ENCODE data around the gene KIF5A.

KIF5A gene

DNA sequence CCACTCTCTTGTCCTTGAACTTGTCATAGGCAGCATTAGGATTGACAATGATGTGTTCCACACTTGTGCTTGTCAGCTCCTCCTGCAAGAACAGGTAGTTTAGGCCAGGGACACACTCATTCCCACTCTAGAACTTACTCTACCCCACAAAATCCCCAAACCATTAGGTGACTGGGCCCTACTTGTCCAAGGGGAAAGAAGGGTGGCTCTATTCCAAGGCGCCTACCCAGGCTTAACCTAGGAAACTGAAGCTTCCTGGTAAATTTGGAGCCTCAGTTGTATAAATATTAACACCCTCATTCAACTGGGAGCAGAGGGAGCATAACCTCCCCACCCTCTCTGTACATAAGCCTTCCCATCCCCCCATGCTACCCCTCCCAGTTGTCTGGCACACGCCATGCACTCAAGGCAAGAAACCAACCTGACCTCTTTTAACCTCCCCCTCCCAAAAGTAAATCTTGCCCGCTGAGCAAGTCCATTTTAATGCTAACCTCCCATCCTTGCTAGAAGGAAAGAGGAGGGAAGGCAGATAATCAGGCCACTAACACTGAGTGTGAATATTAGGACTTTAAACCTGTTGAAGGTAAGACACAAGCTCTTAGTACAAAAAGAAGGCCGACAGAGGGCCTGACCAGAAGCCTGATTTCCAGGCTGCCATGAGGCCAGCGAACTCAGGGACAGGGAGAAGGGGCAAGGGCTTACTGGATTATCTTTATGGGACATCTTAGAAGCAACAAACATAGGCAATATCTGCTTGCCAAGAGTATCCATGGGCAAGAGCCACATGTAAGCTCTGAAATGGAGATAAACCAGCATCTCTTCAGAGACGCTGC lies 13.9 kb upstream of the KIF5A start:
- DNase-seq = no peak

DNA sequence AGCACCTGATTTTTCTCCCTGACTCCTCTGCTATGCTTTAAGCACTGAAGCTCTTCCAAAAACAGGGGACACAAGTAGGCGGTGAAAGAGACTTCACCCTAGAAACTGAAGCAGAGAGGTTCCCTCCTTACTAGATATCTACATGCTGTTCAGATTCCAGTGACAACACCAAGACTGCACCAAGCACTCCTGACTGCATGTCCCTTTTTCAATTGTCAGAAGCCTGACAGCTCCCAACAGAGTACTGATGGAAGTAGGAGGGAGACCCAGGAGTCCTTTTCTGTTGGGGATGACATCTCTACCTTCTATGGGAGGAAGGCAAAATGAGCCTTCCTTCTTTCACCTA lies 13.3 kb upstream of the KIF5A start:
- no peak for DNase-seq

DNA sequence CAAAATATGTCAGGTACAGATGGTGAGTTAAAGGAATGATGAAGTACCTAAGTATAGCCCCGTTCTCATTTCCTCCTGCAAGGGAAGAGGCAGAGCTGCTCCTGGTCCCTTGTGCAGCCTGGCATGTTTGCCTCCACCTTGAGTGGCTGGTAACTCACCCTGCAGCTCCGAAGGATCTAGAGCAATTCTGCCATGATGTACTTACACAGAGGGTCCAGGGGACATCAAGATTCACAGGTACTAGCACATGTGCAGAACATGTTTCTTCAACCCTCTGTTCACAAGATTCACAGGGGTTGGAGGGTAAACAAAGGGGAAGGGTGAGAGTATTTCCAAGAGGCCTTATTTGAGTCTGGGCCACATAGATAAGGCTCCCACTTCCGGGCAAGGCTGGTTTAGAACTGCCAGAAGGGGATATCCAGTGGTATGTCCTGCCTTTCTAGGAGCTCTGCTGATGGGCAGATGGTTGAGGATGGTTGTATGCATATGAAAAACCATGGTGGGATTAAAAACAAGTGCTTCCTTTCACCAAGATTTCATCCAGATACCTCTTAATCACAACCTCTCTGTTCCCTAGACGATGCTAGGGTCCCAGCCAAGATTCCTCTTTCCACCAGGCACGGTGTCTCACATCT lies 10.6 kb upstream of the KIF5A start:
- no peak for DNase-seq

DNA sequence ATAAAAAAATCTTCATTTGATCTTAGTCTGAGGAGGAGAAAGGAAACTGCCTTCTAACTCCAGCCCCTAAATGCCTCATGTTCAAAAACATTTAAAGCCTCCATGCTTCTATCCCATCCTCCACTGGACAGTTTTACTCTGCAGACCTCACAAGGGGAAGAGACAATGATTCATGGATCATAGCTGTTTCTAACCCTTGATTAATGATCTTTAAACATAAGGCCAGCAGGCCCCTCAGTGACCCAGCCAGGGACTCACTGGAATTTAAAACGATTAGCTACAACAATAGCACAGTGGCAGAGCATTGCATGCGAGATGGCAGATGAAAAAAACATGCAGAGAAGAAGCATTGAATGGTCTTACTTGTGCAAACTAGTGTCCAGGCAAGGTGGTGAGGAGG lies 8.8 kb upstream of the KIF5A start:
- no peak for DNase-seq

DNA sequence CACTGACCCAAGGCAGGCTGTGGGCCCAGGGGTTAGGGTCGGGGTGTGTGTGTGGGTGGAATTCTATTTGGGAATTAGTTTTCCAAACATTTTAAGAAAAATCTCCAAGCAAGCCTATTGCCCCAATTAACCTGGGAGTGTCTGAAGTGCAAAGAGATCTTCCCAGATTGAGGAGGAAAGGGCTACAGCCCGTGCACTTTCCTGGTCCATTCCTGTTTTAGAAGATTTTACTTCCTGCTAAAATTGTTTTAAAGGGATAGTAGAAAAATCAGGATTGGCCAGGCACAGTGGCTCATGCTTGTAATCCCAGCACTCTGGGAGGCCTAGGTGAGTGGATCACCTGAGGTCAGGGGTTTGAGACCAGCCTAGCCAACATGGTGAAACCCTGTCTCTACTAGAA lies 8.1 kb upstream of the KIF5A start:
- DNase-seq = no peak

DNA sequence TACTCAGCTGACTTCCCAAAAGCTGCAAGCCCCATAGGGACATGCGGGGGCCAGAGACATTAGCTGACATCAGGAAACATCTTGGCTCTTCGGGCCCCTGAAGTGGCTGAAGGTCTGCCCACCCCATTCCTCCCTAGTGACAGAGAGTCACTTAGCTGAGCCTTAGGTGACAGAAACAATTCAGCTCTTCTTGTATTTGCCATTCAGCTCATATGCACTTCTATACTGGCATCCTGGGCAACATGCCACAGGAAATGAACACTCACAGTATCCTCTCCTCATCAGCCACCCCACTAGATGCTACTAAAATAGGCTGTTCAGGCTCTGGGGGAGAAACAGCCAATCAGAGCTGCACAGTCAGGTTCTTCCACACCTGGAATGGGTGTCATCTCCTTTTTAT lies 6.3 kb upstream of the KIF5A start:
- DNase-seq = no peak

DNA sequence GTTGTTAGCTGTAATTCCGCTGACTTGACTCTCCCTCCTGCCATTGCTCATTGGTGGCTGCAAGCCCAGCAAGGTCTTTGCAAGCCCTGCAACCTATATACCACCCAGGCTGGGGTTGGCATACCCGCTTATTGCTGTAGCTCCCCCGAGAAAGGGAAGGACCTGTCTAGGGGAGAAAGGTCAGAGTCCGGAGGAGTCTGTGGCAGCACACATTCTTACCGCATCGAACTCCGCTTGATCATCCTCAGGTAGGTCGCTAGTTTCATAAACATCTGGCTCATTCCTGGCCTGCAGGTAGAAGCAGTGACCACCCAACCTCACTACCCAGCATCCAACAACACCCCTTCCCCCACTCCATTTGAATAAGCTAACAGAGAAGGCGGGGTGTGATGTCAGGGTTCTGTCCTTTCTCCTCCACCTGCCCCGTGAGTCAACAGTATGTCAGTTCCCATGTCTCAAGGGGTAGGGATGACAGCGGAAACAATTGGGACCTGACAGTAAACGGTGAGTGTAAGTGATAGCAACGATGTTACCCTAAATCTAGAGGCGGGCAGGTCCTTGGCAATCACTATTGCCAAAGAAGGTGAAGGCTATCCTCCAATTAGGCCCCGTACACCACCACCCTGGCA lies 3.9 kb upstream of the KIF5A start:
- DNase-seq = no peak

DNA sequence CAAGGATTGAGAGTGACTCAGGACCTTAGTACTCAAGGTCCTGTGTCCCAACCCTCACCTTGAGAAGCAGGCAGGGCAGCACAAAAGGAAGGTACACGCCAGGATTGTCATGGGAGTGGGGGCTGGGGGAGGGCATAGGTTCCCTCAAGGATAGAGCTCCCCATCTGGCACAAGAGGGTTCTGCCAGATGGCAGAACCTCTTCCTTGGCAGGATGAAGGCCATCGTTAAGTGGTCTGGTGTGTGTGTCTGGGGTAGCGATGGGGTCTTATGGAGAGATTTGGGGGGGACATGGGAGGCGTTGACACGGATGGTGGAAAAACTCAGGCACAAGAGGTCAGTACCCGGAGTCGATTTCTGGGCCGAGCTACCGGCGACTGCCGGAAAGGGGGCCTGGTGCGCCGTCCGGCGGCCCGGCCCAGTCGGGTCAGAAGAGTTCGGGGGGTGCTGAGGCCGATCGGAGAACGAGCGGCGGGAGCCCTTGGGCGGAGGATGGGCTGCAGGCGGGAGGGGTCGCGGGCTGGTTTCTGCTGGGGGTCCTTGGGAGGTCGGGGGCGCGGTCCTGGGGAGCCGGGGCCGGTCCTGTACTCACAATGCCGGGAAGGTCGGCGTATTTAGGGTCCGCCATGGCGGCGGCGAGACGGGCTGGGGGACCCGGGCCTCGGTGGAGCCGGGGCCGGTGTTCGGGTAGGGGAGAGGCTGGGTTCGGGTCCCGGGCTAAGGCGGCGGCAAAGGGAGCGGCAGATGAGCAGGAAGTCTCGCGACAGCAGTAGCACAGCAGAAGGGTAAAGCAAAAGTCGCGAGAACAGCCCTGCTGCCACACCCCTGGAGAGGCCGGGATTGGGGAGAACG lies 3.2 kb upstream of the KIF5A start, which contains the start of gene DCTN2:
DCTN2 (minus strand) TSS at position 755 of the 850 bp plus-strand sequence; CDS start at position 626, 129 bp downstream.
- peak; percentile 84 for DNase-seq

DNA sequence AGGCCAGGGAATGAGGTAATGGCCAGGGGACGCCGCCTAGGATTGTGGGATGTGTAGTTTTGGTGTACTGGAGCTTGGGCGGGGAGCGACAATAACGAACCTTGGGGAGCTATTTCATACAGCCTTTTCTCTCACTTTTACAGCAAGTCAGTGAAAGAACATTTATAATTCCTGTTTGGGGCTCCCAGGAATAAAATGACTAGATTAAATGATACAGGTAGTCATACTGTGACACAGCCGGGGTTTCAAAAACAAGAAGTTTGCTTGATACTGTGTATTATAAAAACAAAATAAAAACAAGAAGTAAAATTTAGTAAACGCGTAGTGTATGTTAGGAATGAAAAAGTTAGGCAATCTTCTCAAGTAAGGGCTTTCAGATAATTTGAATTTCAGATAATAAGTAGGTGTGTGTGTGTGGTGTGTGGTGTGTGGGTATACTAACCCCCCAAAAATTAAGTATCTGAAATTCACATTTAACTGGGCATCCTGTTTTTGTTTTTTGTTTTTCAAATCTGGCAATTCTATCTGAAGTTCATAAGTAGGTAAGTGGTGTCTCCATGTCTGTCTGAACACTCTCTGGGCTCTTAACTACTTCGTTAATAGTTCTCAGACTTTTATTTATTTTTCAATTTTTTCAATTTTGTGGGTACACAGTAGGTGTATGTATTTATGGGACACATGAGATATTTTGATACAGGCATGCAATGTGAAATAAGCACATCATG lies 2.4 kb upstream of the KIF5A start:
- DNase-seq = no peak

DNA sequence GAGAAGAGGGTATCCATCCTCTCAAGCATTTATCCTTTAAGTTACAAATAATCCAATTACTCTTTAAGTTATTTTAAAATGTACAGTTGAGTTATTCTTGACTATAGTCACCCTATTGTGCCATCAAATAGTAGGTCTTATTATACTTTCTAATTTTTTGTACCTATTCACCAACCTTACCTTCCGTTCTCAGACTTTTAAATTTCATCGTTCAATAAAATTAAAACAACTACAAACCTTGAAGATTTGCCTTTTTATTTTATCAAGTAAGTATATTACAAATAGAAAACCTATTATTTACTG lies 1.9 kb upstream of the KIF5A start:
- DNase-seq = no peak

DNA sequence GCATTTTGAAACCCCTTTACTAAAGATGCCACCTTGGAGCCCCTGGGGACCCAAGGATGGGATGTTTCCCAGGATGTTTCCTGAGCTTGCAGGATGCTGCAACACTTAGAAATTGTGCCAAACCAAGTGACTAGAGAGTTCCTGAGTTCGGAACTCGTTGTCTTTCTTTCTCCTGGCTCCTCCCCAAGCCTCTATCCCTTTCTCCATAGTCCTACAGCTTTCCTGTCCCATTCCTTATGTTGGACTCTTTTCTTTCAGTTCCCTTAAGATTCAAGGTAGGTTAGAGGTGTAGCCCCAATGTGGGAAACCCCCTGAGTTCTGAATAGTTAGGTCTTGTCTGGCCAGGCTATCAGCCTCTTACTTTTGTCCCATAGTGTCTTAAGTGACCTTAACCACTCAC lies 1.4 kb upstream of the KIF5A start:
- DNase-seq = no peak

DNA sequence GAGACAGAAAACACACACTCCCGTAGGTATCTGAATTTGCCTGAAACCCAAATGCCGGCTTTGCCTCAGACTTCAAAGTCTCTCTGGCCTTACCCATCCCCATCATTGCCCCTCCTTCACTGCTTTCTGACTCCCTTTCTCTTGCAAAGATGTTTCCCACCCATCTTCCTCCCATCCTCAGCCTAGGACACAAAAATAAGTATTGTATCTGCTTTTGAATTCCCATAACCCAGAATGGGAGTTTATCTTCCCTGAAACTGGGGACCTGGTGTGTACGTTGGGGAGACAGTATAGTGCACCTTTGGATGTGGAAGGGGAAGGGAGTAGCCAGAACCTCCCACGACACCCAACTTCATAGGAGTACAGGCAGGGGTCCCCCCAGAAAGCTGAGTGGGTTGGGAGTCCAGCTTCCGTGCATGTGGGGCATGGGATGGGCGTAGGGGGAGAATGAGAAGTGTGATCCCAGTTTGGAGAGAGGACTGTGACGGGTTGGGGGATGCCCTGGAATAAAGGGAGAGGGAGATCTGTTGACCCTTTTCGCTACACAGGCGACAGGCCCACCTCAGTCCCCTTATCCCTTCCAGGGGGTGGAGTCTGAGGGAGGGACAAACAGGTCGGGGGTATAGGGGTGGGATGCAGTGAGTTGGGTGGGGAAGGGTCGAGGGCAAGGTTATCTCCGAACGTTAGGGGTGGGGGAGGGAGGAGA lies 488 bp upstream of the KIF5A start:
- DNase-seq = no peak

DNA sequence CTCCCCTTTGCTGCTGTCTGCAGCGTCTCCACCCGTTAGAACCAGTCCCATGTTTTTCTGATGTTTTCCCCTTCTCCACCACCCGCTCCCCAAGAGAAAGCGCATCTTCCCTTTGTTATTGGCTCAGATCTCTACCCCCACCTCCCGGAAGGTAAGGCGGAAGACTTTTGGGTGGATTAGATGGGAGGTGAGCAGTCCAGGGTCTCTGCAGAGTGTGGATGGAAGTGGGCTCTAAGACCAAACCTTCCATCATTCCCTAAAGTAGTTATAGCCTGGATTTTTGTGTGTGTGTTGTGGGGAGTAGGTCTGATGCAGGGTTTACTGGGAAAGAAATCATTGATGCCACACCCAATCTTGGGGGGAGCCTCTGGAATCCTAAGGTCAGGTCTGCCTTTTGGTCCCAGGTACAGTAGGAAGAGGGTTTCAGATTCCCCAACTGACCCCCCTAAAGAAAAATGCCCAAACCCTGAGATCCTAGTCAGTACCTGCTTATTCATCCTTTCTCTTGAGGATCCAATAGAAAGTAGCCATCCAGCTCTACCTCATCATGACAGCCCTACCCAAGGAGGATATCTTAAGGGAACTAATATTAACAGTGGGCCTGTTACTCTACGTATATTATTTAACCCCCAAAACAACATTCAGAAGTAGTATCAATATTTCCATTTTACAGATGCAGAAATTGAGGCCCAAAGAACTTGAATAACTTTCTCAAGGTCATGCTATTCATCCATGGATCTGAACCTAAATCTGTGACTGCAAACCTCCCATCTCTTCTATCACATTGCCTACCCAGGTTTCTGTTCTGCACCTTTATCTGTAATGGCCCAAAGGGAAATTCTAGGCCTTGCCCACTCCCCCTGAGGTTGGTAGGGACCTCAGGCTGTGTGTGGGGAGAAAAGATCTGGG lies 1.1 kb downstream of the KIF5A start:
- DNase-seq = no peak

DNA sequence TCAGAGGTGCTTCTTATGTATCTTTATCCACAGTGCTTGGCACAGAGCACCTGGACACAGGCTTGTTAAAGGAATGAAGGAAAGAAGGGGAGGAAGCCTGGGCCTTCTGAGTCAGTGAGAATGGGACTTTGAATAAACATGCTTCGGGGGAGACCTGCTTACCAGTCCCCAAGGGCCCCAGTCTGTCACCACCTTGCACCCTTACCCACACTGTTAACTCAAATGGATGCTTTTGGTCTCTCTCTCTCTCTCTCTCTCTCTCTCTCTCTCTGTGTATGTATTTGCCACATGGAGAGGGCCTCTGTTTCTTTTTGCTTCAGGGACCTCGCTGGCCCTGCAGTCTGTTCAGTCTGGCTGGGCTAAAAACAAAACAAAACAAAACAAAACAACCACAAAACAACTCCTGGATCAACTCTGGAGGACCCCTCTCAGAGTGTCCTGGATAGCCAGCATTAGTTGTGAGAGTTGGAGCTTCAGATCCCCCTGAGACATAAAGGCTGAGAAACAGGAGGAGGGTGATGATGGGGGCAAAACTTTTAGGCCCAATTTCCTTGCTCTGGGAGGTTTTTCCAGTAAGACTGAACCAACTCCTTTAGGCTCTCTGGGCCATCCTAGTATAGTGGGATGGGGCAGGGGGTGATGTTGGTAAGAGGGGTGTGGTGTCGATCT lies 1.9 kb downstream of the KIF5A start:
- no peak for DNase-seq

DNA sequence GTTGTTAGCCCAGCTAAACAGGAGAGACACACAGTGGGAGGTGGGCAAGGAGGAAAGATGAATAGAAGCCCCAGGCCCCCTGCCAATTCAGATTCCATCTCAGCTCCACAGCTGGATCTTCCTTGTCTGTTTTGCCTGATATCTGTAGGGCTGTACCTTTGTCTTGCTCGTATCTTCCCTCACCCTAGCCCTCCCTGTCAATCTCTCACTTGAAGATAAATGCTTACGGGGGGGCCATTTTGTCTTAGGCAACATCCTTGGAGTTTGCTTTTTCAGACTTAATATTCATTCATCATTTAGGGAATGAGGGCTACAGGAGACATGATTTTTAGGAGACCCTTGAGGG lies 2.4 kb downstream of the KIF5A start:
- DNase-seq = no peak

DNA sequence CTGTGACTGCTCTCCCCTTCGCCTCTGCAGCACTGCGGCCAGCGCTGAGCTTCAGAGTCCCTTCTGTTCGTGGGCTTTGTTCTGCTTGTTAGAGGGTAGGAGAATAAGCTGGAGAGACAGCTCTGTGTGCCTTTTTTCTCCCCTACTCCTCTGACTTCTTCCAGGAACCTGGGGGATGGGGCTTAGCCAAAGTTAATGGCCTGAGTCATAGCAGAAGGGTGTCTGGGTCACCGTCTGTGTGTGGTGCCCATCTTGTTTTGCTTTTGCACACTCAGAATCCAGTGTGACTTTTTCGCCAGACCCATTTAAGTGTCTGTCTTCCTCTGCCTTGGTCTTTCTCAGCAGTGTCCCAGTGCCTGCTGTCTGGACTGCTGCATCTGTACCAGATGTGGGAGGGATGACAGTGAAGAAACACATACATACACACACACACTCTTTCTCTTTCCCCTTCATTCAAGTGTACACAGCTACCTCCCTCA lies 3.0 kb downstream of the KIF5A start:
- no peak for DNase-seq

DNA sequence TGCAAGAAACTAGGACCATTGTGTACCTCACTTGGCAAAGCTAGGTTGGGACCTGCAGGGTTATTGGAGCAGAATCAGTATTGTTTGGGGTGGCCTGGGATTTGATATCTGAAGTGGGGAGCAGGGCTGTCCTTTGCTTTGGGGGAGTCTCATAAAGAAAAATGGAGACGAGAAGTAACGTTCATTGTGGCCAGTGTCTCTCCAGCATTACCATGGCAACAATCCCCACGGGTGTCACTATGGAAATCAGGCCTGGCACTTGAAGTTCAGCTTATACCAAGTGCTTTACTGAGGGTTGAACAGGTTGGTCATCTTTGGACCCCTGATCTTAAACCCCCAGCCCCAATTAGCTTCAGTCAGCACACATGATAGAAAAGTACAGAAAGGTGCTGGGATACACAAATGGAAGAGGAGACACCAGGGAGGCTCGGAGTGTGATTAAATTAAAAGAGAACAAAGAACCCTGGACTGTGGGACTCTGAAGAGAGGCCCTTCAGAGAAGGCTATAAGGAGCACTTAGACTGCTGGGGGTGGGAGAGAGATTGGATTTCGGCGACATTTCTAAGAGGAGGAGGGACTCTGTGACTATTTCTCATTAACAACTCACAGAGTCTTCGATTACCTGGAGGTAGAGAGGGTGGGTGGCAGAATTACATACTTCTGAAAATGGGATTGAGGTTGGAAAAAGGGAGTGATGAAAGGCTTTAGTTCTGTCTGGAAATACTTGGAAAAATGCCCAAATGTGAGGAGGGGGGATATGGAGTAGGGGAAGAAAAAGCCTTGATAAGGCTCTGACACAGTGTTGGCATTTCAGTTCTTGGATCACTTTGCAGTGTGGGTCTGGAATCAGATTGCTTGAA lies 3.7 kb downstream of the KIF5A start:
- no peak for DNase-seq

DNA sequence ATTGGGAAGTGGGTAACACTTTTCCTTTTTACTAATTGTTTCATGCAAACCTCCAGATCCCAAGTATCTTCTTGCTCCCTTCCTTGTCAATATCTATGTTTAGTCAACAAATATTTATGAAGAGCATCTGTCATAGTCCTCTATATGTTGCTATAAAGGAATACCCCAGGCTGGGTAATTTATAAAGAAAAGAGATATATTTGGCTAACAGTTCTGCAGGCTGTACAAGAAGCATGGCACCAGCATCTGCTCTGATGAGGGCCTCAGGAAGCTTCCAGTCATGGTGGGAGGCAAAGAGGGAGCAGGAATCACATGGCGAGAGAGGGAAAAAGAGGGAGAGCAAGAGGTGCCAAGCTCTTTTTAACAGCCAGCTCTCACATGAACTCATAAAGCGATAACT lies 4.6 kb downstream of the KIF5A start:
- DNase-seq = no peak

DNA sequence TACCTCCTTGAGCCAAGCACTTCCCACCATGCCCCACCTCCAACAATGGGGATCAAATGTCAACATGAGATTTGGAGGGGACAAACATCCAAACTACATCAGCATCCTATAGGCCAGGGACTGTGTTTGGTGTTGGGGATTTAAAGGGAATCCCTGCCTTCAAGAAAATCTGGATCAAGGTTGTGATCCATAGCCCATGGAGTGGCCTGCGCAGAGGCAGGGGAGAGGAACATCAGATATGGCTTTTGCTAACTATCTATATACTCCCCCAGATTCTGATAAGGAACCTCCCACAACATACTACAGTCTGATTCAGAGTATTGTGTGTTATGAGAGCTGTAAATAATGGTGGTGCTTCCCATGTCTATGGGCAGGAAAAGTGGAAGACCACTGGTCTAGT lies 5.1 kb downstream of the KIF5A start:
- DNase-seq = no peak
